OCI-LY3 (cell line): ENCODE data around the gene GRID1.

ENCODE experiments used
- H2AFZ ChIP-seq: fragments of 200-600, 300-600 bp; shearing (Covaris generic); 2 replicates; pipeline ENCODE4 v1.6.0; 2014; ENCODE audit warnings: antibody characterized with exemption, low read depth, low read length
- H3K27ac ChIP-seq: fragments of 200-600, 300-600 bp; sonication (generic); 2 replicates; pipeline ENCODE4 v1.5.1; 2014; ENCODE audit warnings: mild to moderate bottlenecking, low read length, moderate library complexity, mixed read lengths
- H3K27me3 ChIP-seq: fragments of 200-600, 300-600 bp; sonication (generic); 2 replicates; pipeline ENCODE4 v1.6.1; 2014; ENCODE audit warnings: low read depth, low read length, mixed read lengths
- H3K36me3 ChIP-seq: fragments of 200-600, 300-600 bp; sonication (generic); replicated peaks from 2 replicates; pipeline ENCODE3; 2014; ENCODE audit warnings: low read depth, low read length, mixed read lengths
- H3K4me1 ChIP-seq: fragments of 300-600, 200-600 bp; sonication (generic); 2 replicates; pipeline ENCODE4 v1.6.1; 2014; ENCODE audit warnings: low read length, mixed read lengths
- H3K4me2 ChIP-seq: fragments of 200-600, 300-600 bp; sonication (generic); 2 replicates; pipeline ENCODE4 v1.6.1; 2014; ENCODE audit warnings: low read length, mixed read lengths
- H3K4me3 ChIP-seq: fragments of 300-600, 200-600 bp; sonication (generic); 2 replicates; pipeline ENCODE4 v1.5.1; 2014; ENCODE audit warnings: antibody characterized with exemption, mild to moderate bottlenecking, low read length, moderate library complexity
- H3K79me2 ChIP-seq: fragments of 300-600, 200-600 bp; shearing (Covaris generic); 2 replicates; pipeline ENCODE4 v1.6.1; 2014; ENCODE audit warnings: mild to moderate bottlenecking, low read length, mixed read lengths
- H3K9ac ChIP-seq: fragments of 300-600, 200-600 bp; shearing (Covaris generic); 2 replicates; pipeline ENCODE4 v1.6.0; 2014; ENCODE audit warnings: mild to moderate bottlenecking, low read length, moderate library complexity
- H3K9me3 ChIP-seq: fragments of 200-600, 300-600 bp; shearing (Covaris generic); 2 replicates; pipeline ENCODE4 v1.6.1; 2014; ENCODE audit warnings: low read length, mixed read lengths; ENCODE audit not compliant: insufficient read depth
- H4K20me1 ChIP-seq: fragments of 200-600, 300-600 bp; sonication (generic); 2 replicates; pipeline ENCODE4 v1.6.1; 2016; ENCODE audit warnings: low read length, mixed read lengths; ENCODE audit not compliant: insufficient read depth
- CTCF ChIP-seq: fragments of 200-600, 300-600 bp; sonication (generic); IDR thresholded peaks from 2 replicates; pipeline ENCODE4 v1.5.1; 2014; ENCODE audit warnings: antibody characterized with exemption, low read length, low read depth
- EZH2phosphoT487 ChIP-seq: fragments of 200-600 bp; shearing (Covaris generic); IDR thresholded peaks from 2 replicates; pipeline ENCODE4 v1.6.1; 2018; ENCODE audit warnings: antibody characterized with exemption, mixed run types, low read depth

The GRID1 gene

GRCh38 chr10:86152354-86152753 is 214.2 kb downstream of the GRID1 start:
- H3K27me3 ChIP-seq, result peaks cover 5% of the 10 kb centered on the region; the same call in 1 of the 2 replicates
- TF ChIP-seq CTCF, result no peak
- no peak for TF ChIP-seq EZH2phosphoT487
- no peak overlapping the region for H3K27ac ChIP-seq
- H3K4me2 ChIP-seq, result no peak overlapping the region
- H3K4me1 ChIP-seq, result no peaks in the 10 kb centered on the region
- H3K9ac ChIP-seq, result no peak overlapping the region
- no peaks in the 10 kb centered on the region for H3K9me3 ChIP-seq
- no peaks in the 10 kb centered on the region for H3K79me2 ChIP-seq
- H3K36me3 ChIP-seq, result no peaks in the 10 kb centered on the region
- H2AFZ ChIP-seq, result no peak overlapping the region
- H4K20me1 ChIP-seq, result no peaks in the 10 kb centered on the region
- no peak overlapping the region for H3K4me3 ChIP-seq

GRCh38 chr10:86151613-86152012 is 215.0 kb downstream of the GRID1 start:
- Histone ChIP-seq H3K4me2 (no peak overlapping the region), H3K4me1 (no peaks in the 10 kb centered on the region), H3K9ac (no peak overlapping the region), H4K20me1 (no peaks in the 10 kb centered on the region), H3K79me2 (no peaks in the 10 kb centered on the region), H3K4me3 (no peak overlapping the region), H3K9me3 (no peaks in the 10 kb centered on the region), H3K27me3 (peaks cover 4% of the 10 kb centered on the region; the same call in 1 of the 2 replicates), H3K36me3 (no peaks in the 10 kb centered on the region), H2AFZ (no peak overlapping the region), H3K27ac (no peak overlapping the region)
- TF ChIP-seq CTCF (no peak), EZH2phosphoT487 (no peak)

- Histone ChIP-seq H2AFZ (no peak overlapping the region), H4K20me1 (no peaks in the 10 kb centered on the region), H3K79me2 (no peaks in the 10 kb centered on the region), H3K9me3 (no peaks in the 10 kb centered on the region), H3K9ac (no peak overlapping the region), H3K27me3 (no peaks in the 10 kb centered on the region), H3K27ac (no peak overlapping the region), H3K4me1 (no peaks in the 10 kb centered on the region), H3K4me2 (no peak overlapping the region), H3K4me3 (no peak overlapping the region), H3K36me3 (no peaks in the 10 kb centered on the region)
- TF ChIP-seq CTCF, result no peak
- TF ChIP-seq EZH2phosphoT487, result no peak
Observed at GRCh38 chr10:86149257-86149656, 217.3 kb downstream of the GRID1 start.

GRCh38 chr10:86148117-86148516 is 218.5 kb downstream of the GRID1 start:
- H3K36me3 ChIP-seq, result no peaks in the 10 kb centered on the region

More at GRCh38 chr10:86148117-86148516, 218.5 kb downstream of the GRID1 start:
- Histone ChIP-seq H3K9me3 (no peaks in the 10 kb centered on the region), H3K9ac (no peak overlapping the region), H3K27me3 (no peaks in the 10 kb centered on the region), H3K27ac (no peak overlapping the region), H3K4me2 (no peak overlapping the region), H2AFZ (no peak overlapping the region), H3K4me1 (no peaks in the 10 kb centered on the region), H4K20me1 (no peaks in the 10 kb centered on the region), H3K79me2 (no peaks in the 10 kb centered on the region), H3K4me3 (no peak overlapping the region)
- no peak for TF ChIP-seq EZH2phosphoT487
- no peak for TF ChIP-seq CTCF
